Esophagus (tissue), 2 donors: Measurements from ENCODE around the gene ZIC1. TPM values are rescaled to one million over a fixed set of nuclear protein-coding genes. Genes with fewer than 3 reads are reported as not detected.

Source experiments
- H3K27ac ChIP-seq, 2 donors: one replicate each; pipeline ENCODE4 v1.5.1; 2013; ENCODE audit warnings: low read depth in 2 of 2, mild to moderate bottlenecking in 2 of 2, inconsistent platforms in 1 of 2, low read length in 1 of 2, moderate library complexity in 1 of 2
- H3K27me3 ChIP-seq, 2 donors: one replicate each; pipeline ENCODE4 v1.6.1; 2013; ENCODE audit warnings: low read length in 2 of 2, control low read depth in 1 of 2, mild to moderate bottlenecking in 1 of 2; ENCODE audit not compliant: insufficient read depth in 2 of 2, control insufficient read depth in 1 of 2
- H3K36me3 ChIP-seq, 2 donors: one replicate each; pipeline ENCODE4 v1.6.1; 2013; ENCODE audit warnings: low read length in 1 of 2; ENCODE audit not compliant: control insufficient read depth in 2 of 2, insufficient read depth in 2 of 2
- H3K4me1 ChIP-seq, 2 donors: one replicate each; pipeline ENCODE4 v1.6.1; 2013; ENCODE audit warnings: low read length in 1 of 2; ENCODE audit not compliant: control insufficient read depth in 2 of 2, insufficient read depth in 2 of 2
- H3K4me3 ChIP-seq, 2 donors: one replicate each; pipeline ENCODE4 v1.5.1; 2013; ENCODE audit warnings: low read length in 2 of 2, mild to moderate bottlenecking in 2 of 2, low read depth in 1 of 2, moderate library complexity in 1 of 2
- H3K9me3 ChIP-seq, 2 donors: one replicate each; pipeline ENCODE4 v1.6.1; 2013; ENCODE audit warnings: mild to moderate bottlenecking in 2 of 2, low read depth in 1 of 2, low read length in 1 of 2, moderate library complexity in 1 of 2; ENCODE audit not compliant: control insufficient read depth in 2 of 2, insufficient read depth in 1 of 2
- WGBS, 2 donors: extraction: QIAGEN DNeasy Blood & Tissue Kit; methylation state at CpG; one replicate each; pipeline ENCODE4 v1.1.7; 2013; 5-methylcytosine and 5-hydroxymethylcytosine counted together
- polyA plus RNA-seq, 2 donors: library from polyadenylated mRNA; stranded (reverse); fragments of 200-250 nt; gene quantifications; one replicate each; pipeline ENCODE4 v1.2.3, GENCODE V29; 2013
- donor health status: healthy with polysubstance abuse.
- donor health status: Bipolar disorder and iron deficiency.

Gene ZIC1
- polyA plus RNA-seq, 2 donors = not detected

DNA sequence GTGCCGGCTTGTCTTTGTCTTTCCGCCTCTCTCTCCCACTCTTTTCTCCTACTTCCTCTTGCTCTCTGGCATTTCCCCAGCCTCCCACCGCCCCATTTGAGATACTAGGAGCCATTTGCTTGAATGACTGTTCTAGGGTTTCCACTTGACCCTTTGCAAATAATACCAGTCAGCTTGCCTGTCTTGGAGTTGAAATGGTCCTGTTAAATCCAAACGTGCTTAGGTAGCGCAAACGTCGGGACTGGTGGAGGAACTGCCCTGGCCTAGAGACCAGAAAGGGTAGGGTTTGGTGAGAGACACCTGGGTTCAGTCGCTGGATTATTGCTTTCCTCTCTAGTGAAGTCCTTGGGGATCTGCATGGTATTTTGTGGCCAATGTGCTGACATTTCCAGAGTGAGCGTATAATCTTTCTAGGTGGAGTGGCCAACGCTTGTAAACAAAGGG lies 10.6 kb downstream of the ZIC1 start:
- 27 to 32% methylated on average over 10 of the region's 10 CpGs for WGBS, 2 donors

DNA sequence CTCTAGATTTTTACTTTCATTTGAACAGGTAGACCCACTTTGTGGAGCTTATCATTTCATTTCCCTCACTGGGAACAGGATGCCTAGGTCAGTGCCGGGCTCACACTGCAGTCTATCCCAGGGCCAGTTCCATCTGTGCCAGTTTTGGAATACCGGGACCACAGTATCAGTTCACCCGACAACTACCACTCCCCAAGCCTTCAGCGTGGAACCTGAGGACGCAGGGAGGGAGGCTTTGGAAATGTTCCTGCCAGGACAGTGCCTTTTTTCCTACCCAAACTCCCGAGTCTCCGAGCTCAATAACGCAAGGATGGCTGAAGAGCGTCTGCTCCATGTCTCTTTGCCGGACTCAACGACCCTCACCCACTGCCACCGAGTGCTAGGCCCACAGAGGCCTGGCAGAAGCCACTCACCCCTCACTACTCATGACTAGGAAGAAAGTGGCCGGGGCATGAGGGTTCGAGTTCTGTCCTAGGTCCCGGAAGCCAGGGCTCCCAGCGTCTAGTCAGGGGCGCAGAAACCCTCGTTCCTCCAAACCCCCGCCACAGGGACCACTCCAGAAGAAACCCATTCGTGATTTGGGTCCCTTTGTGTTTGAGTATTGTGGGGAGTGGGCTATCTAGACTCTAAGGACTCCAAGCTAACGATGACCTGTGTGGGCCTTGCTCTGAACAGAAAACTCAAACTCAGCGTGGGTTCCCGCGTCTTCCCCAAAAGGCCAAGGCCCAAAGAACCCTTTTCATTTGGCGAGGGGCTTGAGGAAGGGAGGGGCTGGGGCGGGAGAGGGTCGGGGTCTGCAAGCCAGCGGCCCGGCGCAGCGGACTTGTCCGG lies 11.4 kb downstream of the ZIC1 start:
- Histone ChIP-seq H3K4me1 (peaks cover 5 to 7% of the 10 kb centered on the region in 2 donors), H3K27me3 (peaks cover 18 to 61% of the 10 kb centered on the region in 2 donors), H3K9me3 (peaks cover 3 to 30% of the 10 kb centered on the region in 2 donors), H3K27ac (no peak overlapping the region), H3K36me3 (no peaks in the 10 kb centered on the region), H3K4me3 (no peak overlapping the region)
- 11 to 16% methylated on average over 32 of the region's 32 CpGs for WGBS, 2 donors

More for the DNA sequence above, 10.6 kb downstream of the ZIC1 start:
- Histone ChIP-seq H3K4me1 (peaks cover 5 to 7% of the 10 kb centered on the region in 2 donors), H3K27ac (no peak overlapping the region), H3K36me3 (no peaks in the 10 kb centered on the region), H3K9me3 (peaks cover 3 to 33% of the 10 kb centered on the region in 2 donors), H3K4me3 (no peak overlapping the region), H3K27me3 (peaks cover 18 to 63% of the 10 kb centered on the region in 2 donors)

DNA sequence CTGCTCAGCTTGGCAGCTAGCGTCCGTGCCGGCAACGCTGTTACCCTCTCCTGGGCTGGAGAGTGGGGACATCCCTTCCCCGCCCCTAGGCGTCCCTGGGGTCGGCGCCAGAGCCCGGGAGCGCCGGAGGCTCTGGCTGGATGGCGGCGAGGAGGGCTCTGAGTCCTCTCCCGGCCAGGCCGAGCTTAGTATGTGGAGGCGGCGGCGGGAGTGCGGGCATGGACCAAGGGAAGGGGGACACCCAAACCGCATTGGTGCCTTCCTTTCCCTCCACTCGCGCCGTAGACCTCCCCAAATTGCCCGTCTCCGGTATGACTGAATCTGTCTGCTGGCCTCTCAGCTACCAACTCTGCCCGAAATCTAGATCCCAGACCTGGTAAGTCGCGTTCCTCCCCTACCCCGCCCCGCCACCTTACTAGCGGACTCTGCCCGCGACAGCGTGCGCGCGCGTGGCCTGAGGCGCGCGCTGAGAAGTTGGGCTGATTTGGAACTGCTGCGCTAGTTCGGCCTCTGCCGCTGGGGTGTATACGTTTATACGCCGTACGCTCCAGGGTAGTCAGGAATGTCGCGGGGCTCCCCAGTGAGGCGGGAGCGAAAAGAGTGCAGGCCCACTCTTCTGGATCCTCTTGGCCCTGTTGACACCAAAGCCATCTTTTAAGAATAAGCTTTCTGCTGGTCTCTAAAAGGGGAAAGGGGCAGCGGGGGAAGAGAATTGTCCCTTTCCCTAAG lies 12.2 kb downstream of the ZIC1 start:
- H3K36me3 ChIP-seq = no peaks in the 10 kb centered on the region
- no peak overlapping the region for H3K4me3 ChIP-seq
- peaks cover 3 to 30% of the 10 kb centered on the region in 2 donors for H3K9me3 ChIP-seq
- H3K27me3 ChIP-seq = peaks cover 15 to 61% of the 10 kb centered on the region in 2 donors
- peaks cover 5 to 7% of the 10 kb centered on the region in 2 donors for H3K4me1 ChIP-seq
- no peak overlapping the region for H3K27ac ChIP-seq
- WGBS, 2 donors = 9 to 14% methylated on average over 47 to 53 of the region's 53 CpGs

DNA sequence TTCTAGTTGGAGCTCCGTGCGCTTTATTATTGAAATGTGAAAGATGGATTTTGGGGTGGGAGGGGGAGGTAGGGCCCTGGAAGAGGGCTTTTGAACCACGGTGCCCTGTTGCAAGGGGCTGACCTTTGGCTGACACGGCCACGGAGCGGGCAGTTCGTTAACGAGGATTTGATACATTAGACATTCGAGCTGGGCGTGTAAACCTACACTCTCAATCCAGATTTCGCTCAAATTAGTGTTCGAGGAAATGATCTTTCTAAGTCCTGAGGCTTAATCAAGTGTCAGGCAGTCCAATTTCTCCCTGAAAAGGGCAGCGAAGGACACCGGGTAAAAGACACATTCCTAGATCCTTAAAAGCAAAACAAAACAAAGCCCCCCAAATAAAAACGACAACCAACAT lies 13.0 kb downstream of the ZIC1 start:
- Histone ChIP-seq H3K27ac (no peak overlapping the region), H3K27me3 (peaks cover 15 to 61% of the 10 kb centered on the region in 2 donors), H3K4me1 (peaks cover 5 to 7% of the 10 kb centered on the region in 2 donors), H3K4me3 (no peak overlapping the region), H3K9me3 (peaks cover 3 to 30% of the 10 kb centered on the region in 2 donors), H3K36me3 (no peaks in the 10 kb centered on the region)
- WGBS, 2 donors = 15 to 18% methylated on average over 15 of the region's 15 CpGs

DNA sequence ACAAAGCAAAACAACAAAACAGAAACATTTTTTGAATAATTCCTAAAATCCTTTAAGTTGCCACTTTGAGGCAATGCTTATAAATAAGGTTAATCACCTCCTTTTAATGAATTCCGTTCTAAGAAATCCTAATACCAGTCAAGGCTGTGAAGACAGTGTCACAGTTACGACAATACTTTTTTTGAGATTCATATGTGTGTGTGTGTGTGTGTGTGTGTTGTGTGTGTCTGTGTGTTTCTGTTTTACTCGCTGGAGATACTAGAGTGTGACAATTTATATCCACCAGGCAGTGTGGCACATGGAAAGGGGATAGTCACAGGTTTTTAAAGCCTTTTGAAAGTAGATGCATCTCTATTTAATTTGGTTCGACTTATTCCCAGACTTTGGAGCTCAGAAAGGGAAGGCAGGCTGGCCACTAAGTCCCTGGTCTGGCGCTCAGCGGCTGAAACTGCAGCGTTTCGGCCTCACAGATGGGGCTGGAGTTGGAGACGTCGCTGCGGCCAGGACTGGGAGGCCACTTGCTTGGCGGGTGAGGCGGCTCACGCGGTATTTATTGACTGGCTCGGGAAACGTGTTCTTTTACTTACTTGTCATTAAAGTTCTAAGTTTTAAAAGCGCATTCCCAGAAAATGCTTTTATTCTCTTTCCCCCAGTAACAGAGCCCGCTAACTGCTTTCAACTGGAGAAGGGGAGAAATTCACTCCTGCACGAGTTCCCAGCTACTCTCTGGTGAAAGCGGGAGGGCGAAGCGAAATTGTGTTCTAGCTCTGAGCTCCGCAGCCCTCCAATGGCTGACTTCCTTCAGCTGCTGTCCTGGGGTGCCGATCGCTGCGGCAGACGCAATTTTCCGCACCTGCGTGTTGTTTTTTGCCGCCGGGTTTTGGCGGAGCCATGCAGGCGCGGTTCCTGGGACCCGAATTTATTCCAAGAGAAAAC lies 13.7 kb downstream of the ZIC1 start:
- peaks cover 3 to 30% of the 10 kb centered on the region in 2 donors for H3K9me3 ChIP-seq
- no peak overlapping the region for H3K27ac ChIP-seq
- H3K36me3 ChIP-seq = no peaks in the 10 kb centered on the region
- WGBS, 2 donors = 9 to 15% methylated on average over 36 of the region's 36 CpGs
- H3K4me3 ChIP-seq = no peak overlapping the region
- peaks cover 5 to 7% of the 10 kb centered on the region in 2 donors for H3K4me1 ChIP-seq
- H3K27me3 ChIP-seq = peaks cover 15 to 61% of the 10 kb centered on the region in 2 donors

DNA sequence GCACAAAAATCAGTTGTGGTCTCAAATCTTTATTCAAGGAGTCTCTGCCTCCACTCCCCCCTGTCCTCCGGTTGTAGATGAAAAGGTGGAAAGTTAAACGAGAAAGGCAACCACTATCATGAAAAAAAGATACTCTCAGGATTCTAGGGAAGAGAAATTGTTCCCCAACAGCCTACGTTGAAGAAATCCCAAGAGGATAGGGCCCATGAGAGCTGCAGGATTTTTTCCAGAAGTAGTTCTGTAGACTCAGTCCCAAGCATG lies 14.3 kb downstream of the ZIC1 start:
- 8 to 9% methylated on average over 3 of the region's 3 CpGs for WGBS, 2 donors
- no peak overlapping the region for H3K4me3 ChIP-seq
- H3K27me3 ChIP-seq = peaks cover 15 to 60% of the 10 kb centered on the region in 2 donors
- H3K4me1 ChIP-seq = peaks cover 5 to 7% of the 10 kb centered on the region in 2 donors
- no peak overlapping the region for H3K27ac ChIP-seq
- peaks cover 3 to 30% of the 10 kb centered on the region in 2 donors for H3K9me3 ChIP-seq
- no peaks in the 10 kb centered on the region for H3K36me3 ChIP-seq

DNA sequence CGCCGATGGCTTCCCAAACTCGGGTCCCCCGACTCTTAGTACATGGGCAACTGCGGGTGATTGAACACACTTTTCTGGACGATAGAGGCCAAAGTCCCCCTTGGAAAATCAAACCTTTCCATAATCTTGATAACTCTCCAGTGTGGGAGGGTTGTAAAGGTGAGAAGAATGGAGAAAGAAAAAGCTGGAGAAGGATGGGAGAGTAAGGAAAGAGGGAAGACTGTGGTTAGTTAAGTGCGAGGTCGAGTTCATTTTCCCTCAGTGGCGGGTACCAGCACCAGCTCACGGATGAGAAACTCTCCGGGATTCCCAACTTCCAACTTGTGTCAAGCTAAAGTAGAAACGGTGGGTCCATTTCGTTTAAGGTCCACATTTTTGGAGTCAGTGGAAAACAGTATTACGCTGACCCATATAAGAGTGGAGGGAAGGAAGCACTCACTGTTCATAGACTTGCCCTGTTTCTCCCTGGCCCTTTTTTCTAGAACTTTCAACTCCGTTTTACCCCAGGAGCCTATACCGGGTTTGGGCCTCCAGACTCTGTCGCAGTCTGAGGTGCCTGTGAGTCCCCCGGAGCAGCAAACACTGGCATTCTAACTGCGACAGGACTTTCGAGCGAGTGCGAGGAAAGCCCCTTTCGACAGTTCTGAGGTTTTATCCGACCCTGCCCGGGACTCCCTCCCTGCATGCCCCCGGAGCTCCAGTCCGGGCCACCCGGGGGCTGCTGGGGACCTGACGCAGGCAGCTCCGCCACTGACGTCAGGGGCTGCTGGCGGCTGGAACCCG lies 14.8 kb downstream of the ZIC1 start:
- WGBS, 2 donors = 8 to 11% methylated on average over 33 of the region's 33 CpGs
- Histone ChIP-seq H3K27me3 (peaks cover 15 to 54% of the 10 kb centered on the region in 2 donors), H3K9me3 (peaks cover 3 to 29% of the 10 kb centered on the region in 2 donors), H3K4me3 (no peak overlapping the region), H3K27ac (no peak overlapping the region), H3K36me3 (no peaks in the 10 kb centered on the region), H3K4me1 (peaks cover 5 to 7% of the 10 kb centered on the region in 2 donors)

DNA sequence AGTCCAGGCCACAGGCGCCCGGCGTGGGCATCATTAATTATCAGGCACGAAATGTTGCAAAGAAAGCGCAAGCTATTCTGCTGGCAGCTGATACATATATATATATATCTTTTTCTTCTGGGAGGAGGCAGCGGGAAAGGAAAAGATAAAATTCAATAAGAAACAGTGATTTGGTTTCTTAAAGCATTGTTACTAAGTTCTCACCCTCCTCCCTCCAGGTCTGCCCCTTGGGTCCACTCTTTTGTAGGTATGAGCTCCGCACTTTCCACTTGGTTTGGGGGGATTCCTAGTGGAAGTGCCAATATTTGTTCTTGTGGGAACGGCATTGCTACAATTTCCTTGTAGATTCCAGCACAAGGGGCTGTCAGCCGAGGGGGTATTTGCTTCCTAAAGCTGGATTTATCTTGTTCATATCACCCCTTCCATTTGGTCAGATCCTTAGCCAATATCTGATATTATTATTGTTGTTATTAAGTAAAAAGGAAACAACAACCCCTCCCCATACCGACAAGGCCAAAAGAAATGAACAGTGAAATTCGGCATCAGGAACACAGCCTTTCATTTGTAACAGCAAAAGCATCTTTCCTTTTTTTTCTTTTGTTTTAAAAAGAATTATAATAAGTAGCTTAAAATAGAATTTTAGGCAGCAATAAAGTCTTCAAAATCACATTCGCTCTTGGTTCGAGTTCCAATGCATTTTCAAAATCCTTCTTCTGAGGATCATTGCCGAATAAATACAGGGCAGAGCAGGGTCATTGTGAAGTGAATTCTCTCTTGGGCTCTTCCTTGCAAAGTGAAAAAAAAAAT lies 15.6 kb downstream of the ZIC1 start:
- Histone ChIP-seq H3K4me1 (peaks cover 2 to 3% of the 10 kb centered on the region in 2 donors), H3K27ac (no peak overlapping the region), H3K9me3 (peaks cover 3 to 22% of the 10 kb centered on the region in 2 donors), H3K4me3 (no peak overlapping the region), H3K36me3 (no peaks in the 10 kb centered on the region), H3K27me3 (peaks cover 15 to 46% of the 10 kb centered on the region in 2 donors)
- WGBS, 2 donors = 14% methylated on average over 14 of the region's 14 CpGs
